K562 (cell line): Measurements from ENCODE around the gene GGA2. TPM values are rescaled to one million over a fixed set of nuclear protein-coding genes. Genes with fewer than 3 reads are reported as not detected.

Experiments used
- ATAC-seq: fragments of 200-7000 bp; cut with Tn5 transposase; 3 replicates; pipeline ENCODE4 v1.9.1; 2020; ENCODE audit warnings: moderate library complexity
- BruUV-seq: library from RNA; stranded (reverse); fragments of 400-500 nt; replicated peaks from 2 replicates; lab custom pipeline; 2021; lab: Mats Ljungman, UMichigan
- CTCF ChIA-PET: fragments of 300-600 bp; formaldehyde crosslinking; extraction: SDS; loops from one replicate; lab custom pipeline; 2021; ENCODE audit warnings: low intra/inter-chr PET ratio; lab: Yijun Ruan, JAX
- POLR2A ChIA-PET: fragments of 300-600, 350-650 bp; sonication (Branson Sonifier 250); formaldehyde crosslinking; extraction: SDS; loops from one replicate; lab custom pipeline; 2021; ENCODE audit warnings: antibody characterized with exemption, inconsistent platforms; lab: Yijun Ruan, JAX
- DNase-seq, 4 experiments: peaks; one replicate each; pipeline versions ENCODE4 v3.0.0 to v3.0.0-alpha.2; 2011 to 2018; ENCODE audit warnings: low spot score in 3 of 4, mixed read lengths in 3 of 4; ENCODE audit errors: extremely low read depth in 1 of 4
- FAIRE-seq: peaks from 2 replicates; lab custom pipeline; 2011; peaks lifted over from hg19 to GRCh38; lab: Jason Lieb, UNC
- H2AFZ ChIP-seq: 2 replicates; pipeline ENCODE4 v1.6.0; 2011; ENCODE audit warnings: low read depth, low read length, control low read depth, inconsistent platforms
- H3K27ac ChIP-seq: fragments of 200-600 bp; 3 replicates; pipeline ENCODE4 v1.8.0; 2011; ENCODE audit warnings: low read depth, mild to moderate bottlenecking, control low read depth, inconsistent platforms, low read length, moderate library complexity, mixed read lengths; ENCODE audit errors: extremely low read depth
- H3K27me3 ChIP-seq, 2 experiments: fragments of 300-600 bp in 1 of 2; 2 replicates in 1 of 2; 3 replicates in 1 of 2; pipeline versions ENCODE4 v1.6.0 to v1.8.0; 2011; ENCODE audit warnings: inconsistent platforms in 2 of 2, low read length in 2 of 2, mild to moderate bottlenecking in 1 of 2, mixed read lengths in 1 of 2, moderate library complexity in 1 of 2; ENCODE audit not compliant: control insufficient read depth in 2 of 2, insufficient read depth in 2 of 2
- H3K36me3 ChIP-seq: fragments of 300-600 bp; 3 replicates; pipeline ENCODE4 v1.8.0; 2011; ENCODE audit warnings: mild to moderate bottlenecking, low read length, inconsistent platforms; ENCODE audit not compliant: control insufficient read depth, insufficient read depth
- H3K4me1 ChIP-seq, 2 experiments: fragments of 200-600 bp in 1 of 2; replicated peaks in 1 of 2; 2 replicates in 1 of 2; 3 replicates in 1 of 2; pipeline versions ENCODE4 v1.5.1 to v1.8.0; 2011; ENCODE audit warnings: inconsistent platforms in 2 of 2, low read length in 2 of 2, mild to moderate bottlenecking in 1 of 2, mixed read lengths in 1 of 2, moderate library complexity in 1 of 2; ENCODE audit not compliant: control insufficient read depth in 2 of 2, insufficient read depth in 2 of 2
- H3K4me2 ChIP-seq: 2 replicates; pipeline ENCODE4 v1.6.1; 2011; ENCODE audit warnings: low read length, control low read depth, inconsistent platforms, mixed read lengths; ENCODE audit not compliant: insufficient read depth
- H3K4me3 ChIP-seq: fragments of 200-600 bp; sonication (generic), shearing (Covaris generic); 2 replicates; pipeline ENCODE4 v1.5.1; 2016; ENCODE audit warnings: control low read depth, inconsistent platforms
- H3K79me2 ChIP-seq: fragments of 200-600 bp; 3 replicates; pipeline ENCODE4 v1.8.0; 2011; ENCODE audit warnings: low read length, inconsistent platforms; ENCODE audit not compliant: control insufficient read depth, insufficient read depth
- H3K9ac ChIP-seq, 2 experiments: 2 replicates each; pipeline versions ENCODE4 v1.6.0 to v1.6.1; 2011; ENCODE audit warnings: low read depth in 2 of 2, low read length in 2 of 2, control low read depth in 1 of 2, inconsistent platforms in 1 of 2, mild to moderate bottlenecking in 1 of 2, mixed read lengths in 1 of 2; ENCODE audit not compliant: insufficient read depth in 1 of 2
- H3K9me1 ChIP-seq: one replicate; pipeline ENCODE4 v1.6.0; 2011; ENCODE audit warnings: inconsistent platforms, mild to moderate bottlenecking, low read length, moderate library complexity; ENCODE audit not compliant: control insufficient read depth, insufficient read depth
- H3K9me3 ChIP-seq: replicated peaks from 2 replicates; pipeline ENCODE4 v1.5.1; 2011; ENCODE audit warnings: low read depth, low read length, inconsistent platforms; ENCODE audit not compliant: control insufficient read depth, insufficient read depth
- H4K20me1 ChIP-seq: replicated peaks from 2 replicates; pipeline ENCODE4 v1.6.1; 2011; ENCODE audit warnings: low read length, inconsistent platforms, mixed read lengths; ENCODE audit not compliant: control insufficient read depth, insufficient read depth
- KLF13 ChIP-seq: fragments of 450-650 bp; IDR thresholded peaks from 2 replicates; pipeline ENCODE4 v1.6.1; 2016; ENCODE audit warnings: missing genetic modification characterization, low read depth, mild to moderate bottlenecking, missing compliant biosample characterization, moderate library complexity, borderline replicate concordance
- MEIS2 ChIP-seq: fragments of 450-650 bp; IDR thresholded peaks from 2 replicates; pipeline ENCODE4 v1.6.1; 2014; ENCODE audit warnings: mild to moderate bottlenecking; ENCODE audit not compliant: partially characterized antibody
- SPI1 ChIP-seq: IDR thresholded peaks from 2 replicates; pipeline ENCODE4 v1.6.1; 2011; ENCODE audit warnings: low read depth, low read length, control low read depth, borderline replicate concordance
- ZNF274 ChIP-seq: IDR thresholded peaks from 2 replicates; pipeline ENCODE4 v1.6.1; 2011; ENCODE audit warnings: low read depth, mild to moderate bottlenecking, low read length, moderate library complexity, borderline replicate concordance
- WGBS: fragments of 100-300 bp; shearing (Covaris generic); methylation state at CpG from one replicate; pipeline ENCODE4 v1.1.6; 2016; ENCODE audit warnings: low coverage, mixed read lengths; ENCODE audit not compliant: insufficient coverage; ENCODE audit errors: missing lambda C conversion rate; 5-methylcytosine and 5-hydroxymethylcytosine counted together
- in situ Hi-C: fragments of 300-500 bp; cut with MboI; formaldehyde crosslinking; loops from 4 replicates; pipeline ENCODE4 v1.15.0; 2018; ENCODE audit warnings: inconsistent platforms, mixed read lengths
- intact Hi-C: fragments of 100-400 bp; cut with micrococcal nuclease; formaldehyde crosslinking; loops from 2 replicates; pipeline ENCODE4 v1.14.2; 2022
- polyA plus RNA-seq, 8 experiments: library from polyadenylated mRNA; depleted of rRNA in 4 of 8; stranded (reverse) in 5 of 8; unstranded in 3 of 8; fragments of >200 nt; fragmentation: Nextera tagmentation in 2 of 8; fragmentation: Illumina TruSeq in 1 of 8; extraction: Ambion mirVana in 2 of 8; extraction: Trizol in 1 of 8; gene quantifications; 2 replicates each; pipeline versions ENCODE4 v1.2.1 to v1.2.3, GENCODE V29; 2011 to 2014; ENCODE audit warnings: inconsistent platforms in 1 of 8, missing spikeins in 1 of 8
- total RNA-seq, 7 experiments: library from RNA; depleted of rRNA in 6 of 7; stranded (reverse); fragments of >200 nt in 6 of 7; fragmentation: Illumina TruSeq in 2 of 7; extraction: Trizol in 2 of 7; gene quantifications; 2 replicates each; pipeline versions ENCODE4 v1.2.1 to v1.2.3, GENCODE V29; 2011 to 2021; ENCODE audit warnings: low replicate concordance in 1 of 7
- TF ChIP-seq, protein P1 (sequence below): fragments of 450-650 bp; IDR thresholded peaks from 2 replicates; pipeline ENCODE4 v1.6.1; 2016

The GGA2 gene
- total and polyA plus RNA-seq, 9 of the 15 experiments (the other 6 are each of a cell fraction or from before 2014, with no cell fraction given), result 11.9 to 133 (median 66.3) TPM

DNA sequence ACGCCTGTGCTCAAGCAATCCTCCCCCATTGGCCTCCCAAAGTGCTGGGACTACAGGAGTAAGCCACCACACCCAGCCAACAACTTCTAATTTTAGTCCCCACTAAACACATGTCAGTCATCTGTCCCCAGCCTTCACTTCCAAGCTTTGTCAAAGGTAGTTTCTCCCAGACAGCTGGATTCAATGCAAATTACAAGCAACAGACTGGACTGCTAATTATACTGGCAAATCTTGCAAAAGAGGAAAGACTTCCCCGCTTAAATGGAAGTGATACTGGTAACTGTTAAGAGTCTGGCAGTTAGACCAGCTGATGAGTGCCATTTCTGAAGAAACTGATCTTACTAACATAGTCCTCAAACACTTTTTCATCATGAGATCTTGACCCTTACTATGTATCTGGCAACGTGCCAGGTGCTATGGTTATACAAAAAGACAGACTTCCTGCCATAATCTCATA is 8.2 kb upstream of the GGA2 start (continued):
- TF ChIP-seq ZNF274 (no peak), MEIS2 (peak; percentile 37)
- TF ChIP-seq, protein P1, sequence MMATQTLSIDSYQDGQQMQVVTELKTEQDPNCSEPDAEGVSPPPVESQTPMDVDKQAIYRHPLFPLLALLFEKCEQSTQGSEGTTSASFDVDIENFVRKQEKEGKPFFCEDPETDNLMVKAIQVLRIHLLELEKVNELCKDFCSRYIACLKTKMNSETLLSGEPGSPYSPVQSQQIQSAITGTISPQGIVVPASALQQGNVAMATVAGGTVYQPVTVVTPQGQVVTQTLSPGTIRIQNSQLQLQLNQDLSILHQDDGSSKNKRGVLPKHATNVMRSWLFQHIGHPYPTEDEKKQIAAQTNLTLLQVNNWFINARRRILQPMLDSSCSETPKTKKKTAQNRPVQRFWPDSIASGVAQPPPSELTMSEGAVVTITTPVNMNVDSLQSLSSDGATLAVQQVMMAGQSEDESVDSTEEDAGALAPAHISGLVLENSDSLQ, result peak; percentile 84

DNA sequence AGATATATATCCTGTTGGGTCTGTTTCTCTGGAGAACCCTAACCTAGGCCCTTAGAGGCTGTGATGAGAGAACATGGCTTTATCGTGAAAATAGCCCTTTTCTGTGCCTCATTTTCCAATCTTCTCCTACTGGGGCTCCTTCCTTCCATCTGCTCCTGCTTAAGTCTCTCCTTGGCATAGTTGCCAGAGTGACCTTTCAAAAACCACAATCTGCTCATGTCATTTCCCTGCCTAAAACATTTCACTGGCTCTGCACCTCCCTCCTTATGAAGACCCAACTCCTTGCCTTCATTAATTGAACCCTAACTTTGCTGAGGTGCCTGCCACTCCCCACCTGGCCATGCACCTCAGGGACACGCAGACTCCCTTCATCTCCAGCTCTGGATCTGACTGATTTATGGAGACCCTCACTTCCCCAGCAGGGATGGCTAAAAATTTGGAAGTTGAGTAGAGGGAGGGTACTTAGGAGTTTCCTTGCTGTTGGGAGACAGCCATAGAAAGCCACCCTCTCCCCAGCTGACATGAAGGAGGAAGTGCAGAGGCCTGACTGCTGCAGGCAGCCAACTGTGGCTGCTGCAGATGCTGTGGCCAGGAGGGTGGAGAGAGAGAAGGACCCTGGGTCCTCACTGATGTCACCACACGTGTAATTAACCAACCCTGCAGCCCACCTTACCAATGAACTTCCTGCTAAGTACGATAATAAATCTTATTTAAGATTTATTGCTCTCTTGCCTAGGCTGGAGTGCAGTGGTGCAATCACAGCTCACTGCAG is 6.3 kb upstream of the GGA2 start:
- TF ChIP-seq SPI1, result peak; percentile 70; the same call in 1 of the 2 replicates
- no peak for TF ChIP-seq KLF13
- no peaks in the 10 kb centered on the region for H3K9me1 ChIP-seq
- H4K20me1 ChIP-seq, result no peaks in the 10 kb centered on the region
- ATAC-seq (no peak), FAIRE-seq (no peak), DNase-seq (no peak)
- H3K36me3 ChIP-seq, result peaks cover 30% of the 10 kb centered on the region; the same call in 1 of the 3 replicates
- H3K9me3 ChIP-seq, result no peaks in the 10 kb centered on the region
- H3K4me1 ChIP-seq, result peaks cover 5 to 16% of the 10 kb centered on the region in 2 experiments; a peak in 3 of 5 replicates
- no peak overlapping the region for H3K4me3 ChIP-seq
- H3K27ac ChIP-seq, result no peak overlapping the region
- 57% methylated on average over 4 of the region's 4 CpGs for WGBS
- H3K79me2 ChIP-seq, result no peaks in the 10 kb centered on the region
- H3K9ac ChIP-seq, result no peak overlapping the region
- ChIA-PET CTCF (no interaction called here), POLR2A (interaction anchor here (0.7 kb wide), 1 partner anchor 16 kb away, joined by 3 read pairs; no protein-coding TSS in a partner anchor)
- H2AFZ ChIP-seq, result no peak overlapping the region
- in situ Hi-C loops, result no loop called here
- BruUV-seq, result no TSS peak
- no peak overlapping the region for H3K4me2 ChIP-seq
- intact Hi-C loops, result no loop called here
- no peaks in the 10 kb centered on the region for H3K27me3 ChIP-seq
